GM19438 (cell line): ENCODE results near the gene ATF6.

ENCODE experiments used
- ATAC-seq: cut with Tn5 transposase; IDR thresholded peaks from one replicate; pipeline ENCODE4 v1.9.1; 2021; ENCODE audit warnings: low read depth; ENCODE audit not compliant: unreplicated experiment

Gene ATF6

DNA sequence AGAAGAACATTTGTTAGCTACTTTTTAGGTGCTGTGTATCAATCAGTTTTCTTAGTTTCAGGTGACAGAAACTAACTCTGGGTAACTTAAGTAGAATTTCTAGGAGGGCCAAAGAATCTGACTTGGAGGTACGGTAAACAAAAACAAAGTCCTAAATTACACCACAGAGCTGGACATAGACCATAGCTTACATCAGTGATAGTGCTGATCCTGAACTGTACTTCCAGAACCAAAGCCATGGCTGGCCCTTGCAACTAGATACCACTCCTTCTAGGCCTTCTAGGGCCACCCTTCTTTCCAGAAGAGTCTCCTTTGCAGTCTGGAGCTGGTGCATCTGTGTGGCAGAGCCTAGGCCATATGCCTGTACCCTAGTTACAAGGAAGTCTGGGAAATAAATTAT lies 163.0 kb downstream of the ATF6 start:
- no peak for ATAC-seq

DNA sequence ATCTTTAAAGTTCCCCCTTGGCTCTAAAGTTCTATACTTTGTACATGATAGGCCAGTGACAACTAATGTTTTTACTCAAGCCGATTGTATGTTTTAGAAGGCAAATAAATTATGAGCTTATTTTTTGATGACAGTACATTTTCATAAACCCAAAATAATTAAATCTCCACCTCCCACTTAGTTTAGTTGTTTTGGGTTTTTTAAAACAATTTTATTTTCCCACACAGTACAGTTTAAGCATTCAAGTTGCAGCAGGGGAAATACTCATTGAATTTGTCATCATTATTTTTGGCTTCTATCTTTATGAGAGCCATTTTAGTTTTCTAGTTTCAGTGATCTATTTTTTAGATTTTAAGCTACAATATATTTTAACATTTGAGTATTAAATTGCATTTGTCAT lies 163.9 kb downstream of the ATF6 start:
- ATAC-seq: no peak

DNA sequence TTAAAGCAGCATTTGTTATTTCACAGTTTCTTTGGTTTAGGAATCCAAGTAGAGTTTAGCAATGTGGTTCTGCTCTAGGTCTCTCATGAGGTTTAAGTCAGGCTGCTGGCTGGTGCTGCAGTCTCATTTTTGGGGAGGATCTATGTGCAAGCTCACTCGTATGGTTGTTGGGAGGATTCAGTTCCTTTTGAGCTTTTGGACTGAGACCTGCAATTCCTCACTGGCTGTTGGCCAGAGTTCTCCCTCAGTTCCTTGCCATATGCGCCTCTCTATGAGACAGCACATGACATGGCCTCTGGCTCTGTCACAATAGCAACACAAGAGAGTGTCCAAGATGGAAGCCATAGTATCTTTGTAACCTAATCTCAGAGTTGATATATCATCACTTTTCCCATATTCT lies 166.5 kb downstream of the ATF6 start:
- no peak for ATAC-seq

DNA sequence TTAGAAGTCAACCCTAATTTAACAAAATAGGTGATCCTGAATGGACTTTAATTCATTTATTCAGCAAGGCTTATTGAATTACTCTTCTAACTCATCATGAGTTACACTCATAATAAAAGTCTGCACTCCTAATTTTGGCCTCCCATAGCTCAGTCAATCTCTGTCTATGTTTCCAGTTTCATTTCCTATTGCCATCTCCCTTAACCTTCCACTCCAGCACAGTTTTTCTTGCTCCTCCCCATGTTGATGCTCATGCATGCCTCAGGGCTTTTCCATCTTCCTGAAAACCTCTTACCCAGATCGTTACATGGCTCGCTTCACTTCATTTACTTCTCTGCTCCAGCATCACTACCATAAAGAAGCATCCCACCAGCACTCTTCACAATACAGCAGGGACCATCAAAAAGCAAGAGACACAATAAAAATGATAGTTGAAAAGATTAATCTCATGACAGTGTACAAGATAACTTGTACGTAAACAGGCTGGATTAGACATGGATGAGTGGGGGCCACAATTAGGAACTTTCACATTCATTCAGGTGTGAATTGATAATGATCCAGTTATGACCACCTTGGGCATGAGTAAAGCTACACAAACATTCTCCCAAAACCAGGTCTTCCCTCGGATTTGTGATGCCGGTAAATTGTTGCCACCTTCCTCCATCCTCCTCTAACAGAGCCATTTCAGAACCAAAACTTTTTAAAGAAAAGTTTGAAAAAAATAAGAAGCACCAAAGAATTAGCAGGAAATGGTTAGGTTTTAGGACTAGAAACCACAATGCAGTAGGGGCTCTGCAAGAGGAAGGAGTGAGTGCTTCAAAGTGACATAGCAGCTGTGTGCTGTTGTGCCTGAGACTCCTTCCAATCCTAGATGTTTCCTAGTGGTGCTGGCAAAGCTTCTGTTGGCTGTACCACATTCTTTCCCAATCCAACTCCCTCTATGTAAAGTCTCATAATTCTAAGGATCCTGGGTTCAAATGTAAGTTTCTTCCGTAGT lies 167.8 kb downstream of the ATF6 start:
- no peak for ATAC-seq

DNA sequence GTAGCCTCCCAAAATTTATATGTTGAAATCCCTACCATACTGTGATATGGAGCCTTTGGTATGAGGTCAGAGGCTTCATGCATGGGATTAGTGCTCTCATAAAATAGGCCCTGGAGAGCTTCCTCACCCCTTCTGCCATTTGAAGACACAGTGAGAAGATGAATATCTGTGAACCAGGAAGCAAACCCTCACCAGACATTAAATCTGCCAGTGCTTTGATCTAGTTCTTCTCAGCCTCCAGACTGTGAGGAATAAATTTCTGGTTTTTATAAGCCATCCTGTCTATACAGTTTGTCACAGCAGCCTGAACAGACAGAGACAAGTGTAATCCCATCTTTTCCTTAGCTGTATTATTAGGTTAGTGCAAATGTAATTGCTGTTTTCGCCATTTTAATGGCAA lies 169.1 kb downstream of the ATF6 start:
- ATAC-seq: no peak

DNA sequence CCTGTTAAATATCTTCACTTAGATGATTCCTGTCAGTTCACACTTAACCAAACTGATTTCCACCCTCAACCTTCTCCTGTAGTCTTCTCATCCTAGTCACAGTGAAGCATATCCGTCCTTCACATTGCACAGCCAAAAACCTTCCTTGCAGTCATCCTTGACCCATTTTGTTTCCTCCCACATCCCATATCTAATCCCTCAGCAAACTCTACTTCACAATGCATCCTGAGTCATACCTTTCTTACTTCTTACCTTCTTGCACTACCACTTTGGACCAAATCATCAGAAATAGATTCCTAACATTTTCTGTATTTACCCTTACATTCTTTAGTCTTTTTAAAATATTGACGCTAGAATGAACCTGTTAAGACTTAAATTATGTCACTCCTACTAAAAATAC lies 170.7 kb downstream of the ATF6 start:
- no peak for ATAC-seq

DNA sequence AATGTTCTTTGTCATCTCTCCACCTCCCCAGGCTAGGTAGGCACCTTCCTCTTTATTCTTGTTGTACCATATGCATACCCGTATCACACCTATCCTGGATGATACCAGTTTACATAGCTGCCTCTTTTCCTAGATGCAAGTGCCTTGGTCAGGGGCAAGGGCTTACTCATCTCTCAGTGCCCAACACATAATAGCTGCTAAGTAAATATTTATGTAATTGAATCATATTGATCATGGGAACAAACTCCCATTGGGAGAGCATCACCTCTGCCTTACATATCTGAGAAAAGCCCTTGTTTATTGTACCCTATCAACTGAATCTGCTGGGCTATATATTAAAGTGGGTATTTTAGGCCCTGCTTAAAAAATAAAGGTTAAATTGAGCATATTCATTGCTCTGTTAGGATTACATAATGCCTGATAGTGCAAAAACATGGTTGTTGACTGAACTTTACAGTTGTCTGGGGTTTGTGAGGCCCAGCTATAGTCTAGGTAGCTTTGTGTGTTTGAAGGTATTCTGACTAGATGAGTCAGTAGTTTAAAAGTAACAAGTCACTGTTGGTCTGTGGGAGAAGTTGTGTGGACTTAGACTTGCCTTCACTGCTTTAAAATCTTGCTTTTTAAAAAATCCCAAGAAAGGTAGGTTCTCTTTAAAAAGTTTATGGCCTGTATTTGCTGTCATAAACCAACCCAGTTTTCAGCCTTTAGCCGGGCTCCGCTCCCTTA lies 174.9 kb downstream of the ATF6 start:
- no peak for ATAC-seq

DNA sequence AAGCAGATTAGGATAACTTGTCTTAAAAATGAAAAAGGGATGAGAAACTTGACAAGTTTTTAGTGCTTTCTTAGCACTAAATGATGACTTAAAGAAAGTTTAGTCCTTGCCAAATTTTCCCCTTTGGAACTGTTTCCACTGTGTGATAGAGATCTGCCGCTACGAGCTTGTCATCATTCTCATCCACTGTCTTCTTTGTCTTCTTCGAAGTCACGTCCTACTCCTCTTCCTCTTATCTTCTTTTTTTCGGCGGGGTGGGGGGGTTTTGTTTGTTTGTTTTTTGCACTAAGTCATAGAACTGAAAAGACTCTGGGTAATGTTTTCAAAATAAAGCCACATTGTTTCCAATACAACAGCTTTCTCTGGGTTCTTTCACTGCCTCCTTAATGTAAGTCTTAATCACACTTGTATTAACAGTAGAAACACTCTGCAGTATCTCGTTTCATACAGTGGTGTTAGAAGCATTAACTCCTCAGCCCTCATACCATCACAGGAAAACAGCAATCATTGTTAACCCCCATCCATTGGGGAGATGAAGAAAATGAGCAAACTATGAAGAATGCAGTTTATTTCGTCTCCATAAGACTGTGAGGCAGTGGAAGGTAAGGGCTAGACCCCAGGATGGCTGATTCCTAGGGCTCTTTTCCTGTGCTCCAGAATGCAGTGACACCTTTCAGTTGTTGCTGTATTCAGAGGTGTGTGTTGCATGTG lies 175.8 kb downstream of the ATF6 start:
- no peak for ATAC-seq

DNA sequence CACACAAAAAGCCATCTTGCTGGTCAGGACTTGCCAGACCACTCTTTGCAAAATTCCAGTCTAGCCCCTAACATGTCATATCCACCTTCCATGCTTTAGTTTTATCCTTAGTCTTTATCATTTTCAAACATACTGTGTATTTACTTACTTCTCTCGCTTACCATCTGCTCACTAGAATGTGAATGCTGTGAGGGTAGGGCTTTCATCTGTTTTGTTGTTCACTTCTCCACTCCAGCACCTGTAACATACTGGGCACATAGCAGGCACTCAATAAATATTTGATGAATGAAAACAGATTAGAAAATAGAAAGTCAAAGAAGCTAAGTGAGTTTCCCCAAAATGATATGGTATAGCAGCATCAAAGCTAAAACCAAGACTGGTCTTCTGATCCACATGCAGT lies 177.6 kb downstream of the ATF6 start:
- ATAC-seq: no peak

DNA sequence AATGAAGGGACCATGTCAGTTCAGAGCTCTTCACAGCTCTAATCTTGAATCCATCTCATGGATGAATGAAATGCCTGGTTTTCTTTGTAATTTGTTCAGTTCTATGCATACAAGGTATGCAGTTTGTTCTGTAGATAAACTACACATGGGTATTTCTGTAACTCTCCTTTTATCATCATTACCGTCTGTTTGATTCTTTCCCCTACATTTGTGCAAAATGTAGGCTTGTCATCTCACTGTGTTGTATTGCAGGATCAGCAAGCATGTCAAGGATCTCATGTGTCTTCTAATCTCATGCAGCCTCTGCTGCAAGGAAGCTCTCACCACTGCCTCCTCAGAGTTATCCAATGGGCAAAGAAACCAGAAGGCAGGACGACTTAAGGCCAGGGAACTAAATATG lies 178.3 kb downstream of the ATF6 start:
- ATAC-seq: no peak

DNA sequence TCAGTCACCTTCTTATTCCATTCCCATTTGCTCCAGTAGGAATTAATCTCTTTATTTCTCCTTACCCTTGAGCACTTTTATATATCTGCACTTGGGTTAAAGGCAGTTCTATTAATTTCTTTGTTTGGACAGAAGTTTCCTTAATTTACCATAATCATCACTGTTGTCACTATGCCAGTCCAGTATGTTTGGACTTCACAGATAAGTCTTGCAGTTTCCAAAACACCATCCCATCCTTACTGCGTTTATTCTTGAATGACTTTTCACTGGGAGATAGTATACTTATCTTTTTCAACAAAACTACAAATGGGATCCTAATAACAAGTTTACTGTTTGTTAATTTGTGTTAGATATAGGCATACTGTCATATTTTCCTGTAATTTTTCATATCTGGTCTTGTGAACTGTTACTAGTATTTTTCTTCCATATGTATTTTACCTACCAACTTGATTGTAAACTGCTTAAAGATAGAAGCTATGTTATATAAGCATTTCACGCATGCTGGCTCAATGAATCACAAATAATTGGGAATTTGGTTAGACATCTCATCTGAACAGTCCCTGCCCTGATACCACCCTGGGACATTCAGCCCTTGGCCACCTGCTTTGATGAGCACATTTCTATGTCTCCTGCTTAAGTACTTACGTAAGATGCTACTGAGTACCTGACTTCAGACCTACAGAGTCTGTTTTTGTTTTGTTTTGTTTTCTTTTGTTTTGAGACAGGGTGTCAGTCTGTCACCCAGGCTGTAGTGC lies 179.4 kb downstream of the ATF6 start:
- no peak for ATAC-seq

DNA sequence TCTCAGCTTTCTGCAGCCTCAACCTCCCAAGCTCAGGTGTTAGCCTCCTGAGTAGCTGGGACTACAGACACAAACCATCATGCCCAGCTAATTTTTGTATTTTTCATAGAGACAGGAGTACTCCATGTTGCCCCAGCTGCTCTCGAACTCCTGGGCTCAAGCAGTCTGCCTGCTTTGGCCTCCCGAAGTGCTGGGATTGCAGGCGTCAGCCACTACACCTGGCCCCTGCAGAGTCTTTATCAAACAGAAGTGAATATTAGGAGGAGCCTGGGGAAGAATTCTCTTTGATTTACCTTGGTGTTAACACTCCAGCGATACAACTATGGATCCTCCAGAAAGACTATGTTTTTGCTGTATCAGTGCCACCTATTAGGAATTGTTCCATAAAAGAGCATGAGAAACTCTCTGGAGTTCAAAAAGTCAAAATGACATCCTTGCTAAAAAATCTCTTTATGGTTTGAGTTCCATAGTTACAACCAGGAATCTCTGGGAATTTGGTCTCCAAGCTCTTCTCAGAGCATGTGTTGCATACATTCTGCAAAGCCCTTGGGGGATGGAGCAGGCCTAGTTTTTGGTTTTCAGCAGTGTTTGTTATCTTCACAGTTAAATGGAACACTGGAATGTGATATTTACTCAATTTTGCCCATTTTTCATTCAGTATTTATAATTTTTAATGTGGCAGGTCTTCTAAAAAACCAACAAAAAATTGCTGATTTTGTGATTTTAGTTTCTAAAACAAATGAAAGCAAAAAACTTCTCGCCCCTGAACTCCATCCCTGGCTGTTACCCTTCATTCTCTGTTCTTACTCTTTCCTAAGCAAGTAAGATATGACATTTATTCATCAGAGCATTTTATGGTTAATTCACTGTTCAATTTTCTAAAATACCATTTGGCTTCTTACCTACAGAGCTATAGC lies 180.2 kb downstream of the ATF6 start:
- ATAC-seq: no peak

DNA sequence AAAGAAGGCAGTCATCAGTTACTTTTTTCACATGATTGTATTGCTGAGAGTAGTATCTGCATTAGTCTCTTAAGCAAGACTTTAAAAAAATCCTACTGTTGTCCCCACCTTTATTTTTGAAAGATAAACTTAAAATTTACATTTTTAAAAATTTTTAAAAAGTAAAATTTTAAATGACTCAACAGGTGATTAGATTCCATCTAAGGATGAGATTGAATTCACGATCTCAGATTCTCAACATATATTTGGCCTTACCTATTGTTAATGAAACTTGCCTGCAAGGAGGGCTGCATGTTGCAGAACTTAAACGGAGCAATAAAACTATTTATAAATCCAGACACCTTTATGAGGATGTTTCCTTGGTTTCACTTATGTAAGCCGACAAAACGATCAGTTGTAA lies 182.3 kb downstream of the ATF6 start:
- ATAC-seq: no peak

DNA sequence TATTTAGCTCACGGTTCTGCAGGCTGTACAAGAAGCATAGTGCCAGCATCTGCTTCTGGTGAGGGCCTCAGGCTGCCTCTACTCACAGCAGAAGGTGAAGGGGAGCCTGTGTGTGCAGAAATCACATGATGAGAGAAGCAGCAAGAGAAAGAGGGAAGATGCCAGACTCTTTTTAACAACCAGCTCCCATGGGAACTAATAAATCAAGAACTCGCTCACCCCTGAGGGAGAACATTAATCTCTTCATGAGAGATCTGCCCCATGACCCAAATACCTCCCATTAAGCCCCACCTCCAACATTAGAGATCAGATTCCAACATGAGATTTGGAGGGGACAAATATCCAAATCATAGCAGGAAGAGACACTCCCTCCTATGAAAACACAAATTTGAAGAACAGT lies 183.4 kb downstream of the ATF6 start:
- no peak for ATAC-seq

DNA sequence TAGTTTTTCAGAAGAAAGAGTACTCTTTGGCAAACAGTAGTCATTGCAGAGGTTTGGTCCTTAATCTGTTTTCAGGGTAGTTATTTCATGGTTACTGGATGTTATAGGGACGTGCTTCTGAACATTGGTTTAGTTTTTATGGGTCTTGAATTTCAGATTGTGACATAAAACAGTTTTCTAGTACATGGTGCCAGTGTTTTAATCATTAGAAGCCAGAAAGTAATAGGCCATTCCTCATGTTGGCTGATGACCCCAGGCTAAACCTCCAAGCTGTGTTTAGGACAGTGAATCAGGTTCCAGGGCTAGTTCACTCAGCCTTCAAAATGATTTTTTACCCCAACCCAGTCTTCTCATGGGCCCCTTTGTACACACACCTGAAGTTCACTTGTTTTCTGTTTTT lies 184.3 kb downstream of the ATF6 start:
- ATAC-seq: no peak

DNA sequence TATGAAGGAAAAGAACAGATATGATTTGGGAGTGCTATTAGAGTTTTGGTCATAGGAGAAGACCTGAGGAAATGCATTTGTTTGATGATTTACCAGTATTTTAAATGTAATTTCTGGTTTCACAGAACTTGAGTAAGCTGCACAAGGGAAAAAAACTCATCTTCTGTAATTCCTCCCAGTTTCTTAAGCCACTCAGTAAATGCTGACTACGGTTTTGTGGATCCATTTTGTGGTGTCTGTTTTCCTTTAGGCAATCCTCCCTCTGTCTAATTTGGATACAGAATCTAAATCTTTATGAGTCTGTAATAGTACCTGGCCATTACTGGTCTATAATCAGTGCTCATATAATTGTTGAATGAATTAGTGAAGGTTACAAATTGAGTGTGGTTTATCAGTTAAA lies 185.5 kb downstream of the ATF6 start:
- no peak for ATAC-seq

DNA sequence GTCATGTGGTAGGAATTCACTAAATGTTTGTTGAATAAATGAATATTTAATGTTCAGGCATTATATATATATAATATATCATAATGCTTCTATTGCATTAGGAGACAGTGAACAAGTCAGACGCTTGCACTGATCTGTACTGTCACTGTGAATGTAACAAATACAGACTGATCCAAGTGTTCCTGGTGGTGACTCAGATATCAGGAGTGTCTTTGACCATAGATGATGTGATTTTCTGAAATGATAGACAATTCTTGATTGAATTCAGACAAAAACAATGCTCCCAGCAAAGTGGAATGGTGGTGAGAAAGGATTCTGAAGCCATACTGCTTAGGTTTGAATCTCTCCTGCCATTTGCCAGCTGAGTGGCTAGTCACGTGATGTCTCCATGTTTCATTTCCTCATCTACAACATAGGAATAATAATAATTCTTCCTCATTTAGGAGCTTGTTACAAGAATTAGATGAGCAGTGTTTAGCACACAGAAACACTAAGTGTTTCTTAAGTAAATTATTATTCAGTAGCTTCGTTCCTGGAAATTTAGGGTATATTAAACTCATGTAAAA lies 186.6 kb downstream of the ATF6 start:
- ATAC-seq: no peak

DNA sequence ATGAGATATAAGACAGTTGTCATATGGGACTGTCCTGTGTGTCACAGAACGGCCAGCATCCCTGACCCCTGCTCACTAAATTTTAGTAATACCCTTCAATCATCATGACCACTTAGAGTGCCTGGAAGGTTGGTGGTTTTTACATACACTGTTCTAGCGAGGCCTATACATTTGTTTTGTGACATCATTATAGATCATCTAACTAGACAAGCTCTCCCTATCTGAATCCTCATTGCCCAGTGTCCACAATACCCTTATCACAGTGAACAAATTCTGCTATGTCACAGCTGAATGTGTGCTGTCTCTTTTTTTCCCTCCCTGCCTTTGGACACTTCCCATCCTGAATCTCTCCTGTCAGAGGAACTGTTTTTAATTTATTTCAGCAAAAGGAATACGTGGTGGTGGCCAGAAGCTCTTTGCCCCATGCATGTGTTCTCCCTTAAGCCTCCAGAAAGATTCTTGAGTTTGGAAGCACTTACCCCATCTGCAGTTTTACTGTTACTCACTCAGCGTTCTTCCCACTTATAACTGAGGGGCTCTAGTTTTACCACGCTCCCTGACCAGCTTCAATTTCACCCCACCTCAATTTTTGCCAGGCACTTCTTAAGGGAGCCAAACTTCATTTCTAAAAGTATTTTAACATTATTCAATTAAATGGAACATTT lies 187.3 kb downstream of the ATF6 start:
- ATAC-seq: no peak

DNA sequence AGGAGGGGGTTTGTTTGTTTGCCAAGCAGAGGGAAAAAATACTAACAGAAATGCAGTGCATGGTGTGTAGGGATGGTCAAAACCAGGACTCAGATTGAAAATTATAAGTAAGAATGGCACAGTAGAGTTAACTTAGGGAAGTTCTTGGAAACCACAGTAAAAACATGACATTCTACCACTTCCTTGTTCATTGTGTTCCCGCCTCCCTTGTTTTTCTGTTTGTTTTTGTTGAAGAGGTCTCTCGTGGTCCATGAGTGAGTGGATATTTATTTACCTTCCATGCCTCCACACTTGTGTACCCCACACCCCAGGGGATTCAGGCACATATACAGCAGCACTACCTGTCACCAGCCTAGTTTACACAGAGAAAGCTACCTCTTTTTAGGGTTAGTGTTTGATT lies 187.9 kb downstream of the ATF6 start:
- no peak for ATAC-seq
